PC-3 (cell line): ENCODE measurements around the gene OR8K3. TPM values are rescaled to one million over a fixed set of nuclear protein-coding genes. Genes with fewer than 3 reads are reported as not detected.

ENCODE experiments used
- ATAC-seq: fragments of 200-7000 bp; cut with Tn5 transposase; 2 replicates; pipeline ENCODE4 v1.9.1; 2020; ENCODE audit warnings: mild to moderate bottlenecking, moderate library complexity
- BruUV-seq: library from RNA; stranded (reverse); fragments of 400-500 nt; replicated peaks from 2 replicates; lab custom pipeline; 2021; lab: Mats Ljungman, UMichigan
- CTCF ChIA-PET: fragments of 300-600 bp; sonication (Branson Sonifier 250); formaldehyde crosslinking; loops from one replicate; lab custom pipeline; 2022; ENCODE audit warnings: antibody characterized with exemption; lab: Charles Lee
- POLR2A ChIA-PET: fragments of 300-600 bp; sonication (Branson Sonifier 250); formaldehyde crosslinking; loops from one replicate; lab custom pipeline; 2022; ENCODE audit warnings: antibody characterized with exemption; ENCODE audit not compliant: unreplicated experiment; lab: Charles Lee
- DNase-seq: peaks from one replicate; pipeline ENCODE4 v3.0.0-alpha.2; 2015
- H2AFZ ChIP-seq: fragments of 300-600 bp; sonication (generic); 2 replicates; pipeline ENCODE4 v1.6.0; 2016; ENCODE audit warnings: antibody characterized with exemption, low read length
- H3F3A ChIP-seq: fragments of 300-600 bp; sonication (generic); one replicate; pipeline ENCODE4 v1.6.0; 2017; ENCODE audit warnings: antibody characterized with exemption, low read length, control low read depth, mild to moderate bottlenecking; ENCODE audit not compliant: unreplicated experiment
- H3K27ac ChIP-seq: fragments of 300-600 bp; sonication (generic); 2 replicates; pipeline ENCODE4 v1.5.1; 2016; ENCODE audit warnings: mild to moderate bottlenecking, low read length
- H3K27me3 ChIP-seq: fragments of 300-600 bp; sonication (generic); 2 replicates; pipeline ENCODE4 v1.6.1; 2016; ENCODE audit warnings: low read length, mixed read lengths
- H3K36me3 ChIP-seq: fragments of 300-600 bp; sonication (generic); 2 replicates; pipeline ENCODE4 v1.6.1; 2016; ENCODE audit warnings: low read depth, mixed run types, low read length, mixed read lengths
- H3K4me1 ChIP-seq: fragments of 300-600 bp; sonication (generic); 2 replicates; pipeline ENCODE4 v1.5.1; 2016; ENCODE audit warnings: low read length; ENCODE audit not compliant: insufficient read depth
- H3K4me2 ChIP-seq: fragments of 300-600 bp; sonication (generic); 2 replicates; pipeline ENCODE4 v1.6.0; 2016; ENCODE audit warnings: low read length
- H3K4me3 ChIP-seq: fragments of 300-600 bp; sonication (generic); 2 replicates; pipeline ENCODE4 v1.5.1; 2016; ENCODE audit warnings: mild to moderate bottlenecking, low read length, mixed read lengths
- H3K79me2 ChIP-seq: fragments of 300-600 bp; sonication (generic); 2 replicates; pipeline ENCODE4 v1.6.1; 2017; ENCODE audit warnings: low read length, mixed read lengths
- H3K9ac ChIP-seq: fragments of 300-600 bp; sonication (generic); 2 replicates; pipeline ENCODE4 v1.6.0; 2016; ENCODE audit warnings: mild to moderate bottlenecking, low read length
- H3K9me2 ChIP-seq: fragments of 300-600 bp; sonication (generic); replicated peaks from 2 replicates; pipeline ENCODE4 v1.6.1; 2016; ENCODE audit warnings: mixed run types, low read length, mixed read lengths
- H3K9me3 ChIP-seq: fragments of 300-600 bp; sonication (generic); 2 replicates; pipeline ENCODE4 v1.6.1; 2016; ENCODE audit warnings: low read length, mixed read lengths
- H4K20me1 ChIP-seq: fragments of 300-600 bp; sonication (generic); 2 replicates; pipeline ENCODE4 v1.6.1; 2016; ENCODE audit warnings: low read length, mixed read lengths
- EZH2 ChIP-seq: fragments of 300-600 bp; sonication (generic); IDR thresholded peaks from one replicate; pipeline ENCODE4 v1.6.1; 2017; ENCODE audit warnings: antibody characterized with exemption, mild to moderate bottlenecking, low read length; ENCODE audit not compliant: unreplicated experiment
- EZH2phosphoT487 ChIP-seq: fragments of 300-600 bp; sonication (generic); IDR thresholded peaks from 2 replicates; pipeline ENCODE4 v1.6.1; 2018; ENCODE audit warnings: mild to moderate bottlenecking, antibody characterized with exemption, low read length, borderline replicate concordance
- intact Hi-C: fragments of 100-400 bp; cut with micrococcal nuclease; formaldehyde crosslinking; loops from 2 replicates; pipeline ENCODE4 v1.9.0; 2023
- total RNA-seq: library from RNA; depleted of rRNA; stranded (reverse); fragments of >200 nt; gene quantifications from 2 replicates; pipeline ENCODE4 v1.2.3, GENCODE V29; 2014
- TF ChIP-seq, protein P1 (sequence below): fragments of 300-600 bp; sonication (generic); conservative IDR thresholded peaks from 2 replicates; pipeline ENCODE4 v1.5.1; 2017; ENCODE audit warnings: antibody characterized with exemption, low read depth, mild to moderate bottlenecking, low read length

The OR8K3 gene
- total RNA-seq, 1 experiment from 2014 or later: not detected

DNA sequence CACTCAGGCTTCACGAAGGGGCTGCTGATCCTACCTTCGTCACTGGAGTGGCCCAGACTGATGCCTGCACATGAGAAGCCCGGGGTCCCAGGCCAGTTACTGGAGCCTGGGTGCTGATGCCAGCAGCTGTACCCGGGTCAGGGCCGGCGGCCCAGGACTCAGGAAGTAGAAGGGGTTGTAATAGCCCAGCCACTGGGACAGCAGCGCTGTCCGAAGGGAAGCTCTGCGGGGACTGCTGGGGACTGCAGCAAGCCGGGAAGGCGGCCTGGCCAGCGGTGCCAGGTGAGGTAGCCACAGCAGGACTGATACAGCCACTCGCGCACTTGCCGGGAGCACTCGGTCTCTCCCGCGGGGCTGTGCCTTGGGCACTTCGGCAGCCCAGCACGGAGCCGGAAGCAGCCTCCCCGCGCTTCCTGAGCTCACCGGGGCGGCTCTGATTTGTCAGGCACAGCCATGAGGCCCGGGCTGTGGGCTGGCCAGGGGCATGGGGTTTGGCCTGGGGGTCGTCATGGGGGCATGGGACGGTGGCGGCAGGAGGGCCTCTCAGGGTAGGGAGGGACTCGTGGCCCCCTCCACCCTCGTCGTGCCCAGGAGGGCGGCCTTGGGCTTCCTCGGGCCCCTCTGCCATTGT is 17.0 kb downstream of the OR8K3 start:
- ChIA-PET POLR2A (no interaction called here), CTCF (no interaction called here)
- Histone ChIP-seq H3F3A (no peaks in the 10 kb centered on the region), H3K27me3 (no peaks in the 10 kb centered on the region), H3K36me3 (no peaks in the 10 kb centered on the region), H3K9me3 (peaks cover 13% of the 10 kb centered on the region), H2AFZ (no peak overlapping the region), H3K79me2 (no peaks in the 10 kb centered on the region), H3K27ac (no peak overlapping the region), H4K20me1 (no peaks in the 10 kb centered on the region), H3K9ac (no peak overlapping the region), H3K4me1 (no peaks in the 10 kb centered on the region), H3K4me2 (no peak overlapping the region; the same call in 1 of the 2 replicates), H3K9me2 (no peaks in the 10 kb centered on the region), H3K4me3 (no peak overlapping the region)
- intact Hi-C loops: no loop called here
- no peak for DNase-seq
- TF ChIP-seq EZH2 (no peak), EZH2phosphoT487 (no peak)
- TF ChIP-seq, protein P1, sequence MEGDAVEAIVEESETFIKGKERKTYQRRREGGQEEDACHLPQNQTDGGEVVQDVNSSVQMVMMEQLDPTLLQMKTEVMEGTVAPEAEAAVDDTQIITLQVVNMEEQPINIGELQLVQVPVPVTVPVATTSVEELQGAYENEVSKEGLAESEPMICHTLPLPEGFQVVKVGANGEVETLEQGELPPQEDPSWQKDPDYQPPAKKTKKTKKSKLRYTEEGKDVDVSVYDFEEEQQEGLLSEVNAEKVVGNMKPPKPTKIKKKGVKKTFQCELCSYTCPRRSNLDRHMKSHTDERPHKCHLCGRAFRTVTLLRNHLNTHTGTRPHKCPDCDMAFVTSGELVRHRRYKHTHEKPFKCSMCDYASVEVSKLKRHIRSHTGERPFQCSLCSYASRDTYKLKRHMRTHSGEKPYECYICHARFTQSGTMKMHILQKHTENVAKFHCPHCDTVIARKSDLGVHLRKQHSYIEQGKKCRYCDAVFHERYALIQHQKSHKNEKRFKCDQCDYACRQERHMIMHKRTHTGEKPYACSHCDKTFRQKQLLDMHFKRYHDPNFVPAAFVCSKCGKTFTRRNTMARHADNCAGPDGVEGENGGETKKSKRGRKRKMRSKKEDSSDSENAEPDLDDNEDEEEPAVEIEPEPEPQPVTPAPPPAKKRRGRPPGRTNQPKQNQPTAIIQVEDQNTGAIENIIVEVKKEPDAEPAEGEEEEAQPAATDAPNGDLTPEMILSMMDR: no peak
- no peak for ATAC-seq
- no TSS peak for BruUV-seq

DNA sequence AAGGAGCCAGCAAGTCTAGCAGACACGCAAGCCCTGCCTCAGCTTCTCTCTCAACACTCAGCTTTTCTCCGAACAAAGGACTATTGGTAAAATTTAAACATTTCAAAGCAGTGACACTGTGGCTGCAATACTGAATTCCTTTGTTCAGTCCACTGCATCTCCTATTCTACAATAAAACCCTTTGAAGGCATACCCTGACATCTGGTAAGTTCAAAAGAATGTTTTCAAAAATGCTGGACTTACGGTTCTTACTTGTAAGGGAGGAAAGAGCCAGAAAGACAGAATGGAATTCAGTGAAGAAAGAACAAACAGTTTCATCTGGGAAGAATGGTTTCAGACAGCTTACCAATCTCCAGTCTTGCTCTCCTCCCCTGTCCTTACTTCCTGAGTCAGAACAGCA is 18.2 kb downstream of the OR8K3 start:
- Histone ChIP-seq H3K9me2 (no peaks in the 10 kb centered on the region), H3K4me2 (no peak overlapping the region), H4K20me1 (no peaks in the 10 kb centered on the region), H3K4me3 (no peak overlapping the region), H3K9me3 (peaks cover 16% of the 10 kb centered on the region), H3K9ac (no peak overlapping the region), H3K27ac (no peak overlapping the region), H3K79me2 (no peaks in the 10 kb centered on the region), H3K36me3 (no peaks in the 10 kb centered on the region), H3F3A (no peaks in the 10 kb centered on the region), H3K4me1 (no peaks in the 10 kb centered on the region), H3K27me3 (no peaks in the 10 kb centered on the region), H2AFZ (no peak overlapping the region)
- no TSS peak for BruUV-seq
- TF ChIP-seq, protein P1: no peak
- no peak for TF ChIP-seq EZH2
- TF ChIP-seq EZH2phosphoT487: no peak
- ATAC-seq (no peak), DNase-seq (no peak)
- ChIA-PET CTCF (no interaction called here), POLR2A (no interaction called here)
- intact Hi-C loops: no loop called here

DNA sequence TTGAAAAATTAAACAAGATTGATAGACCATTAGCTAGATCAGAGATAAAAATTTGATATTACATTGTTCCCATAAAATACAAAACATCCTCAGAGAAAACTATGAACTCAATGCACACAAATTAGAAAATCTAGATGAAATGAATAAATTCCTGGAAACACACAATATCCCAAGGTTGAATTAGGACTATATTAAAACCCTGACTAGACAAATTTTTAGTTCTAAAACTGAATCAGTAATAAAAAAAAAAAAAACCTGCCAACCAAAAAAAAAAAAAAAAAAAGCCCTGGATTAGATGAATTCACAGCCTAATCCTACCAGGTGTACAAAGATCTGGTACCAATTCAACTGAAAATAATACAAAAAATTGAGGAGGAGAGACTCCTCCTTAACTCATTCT is 25.3 kb downstream of the OR8K3 start:
- H3K36me3 ChIP-seq: no peaks in the 10 kb centered on the region
- ATAC-seq: no peak
- peaks cover 29% of the 10 kb centered on the region; the same call in 1 of the 2 replicates for H3K9me3 ChIP-seq
- TF ChIP-seq EZH2phosphoT487: no peak
- TF ChIP-seq, protein P1: no peak
- no peak for TF ChIP-seq EZH2
- no peaks in the 10 kb centered on the region for H3F3A ChIP-seq
- intact Hi-C loops: no loop called here
- no peaks in the 10 kb centered on the region for H3K4me1 ChIP-seq
- H3K79me2 ChIP-seq: no peaks in the 10 kb centered on the region
- H3K27ac ChIP-seq: no peak overlapping the region
- no peak overlapping the region for H3K4me2 ChIP-seq
- H3K9me2 ChIP-seq: no peaks in the 10 kb centered on the region
- no TSS peak for BruUV-seq
- H3K27me3 ChIP-seq: no peaks in the 10 kb centered on the region
- no peak overlapping the region for H2AFZ ChIP-seq
- POLR2A ChIA-PET: no interaction called here
- DNase-seq: no peak
- no peak overlapping the region for H3K4me3 ChIP-seq
- no peaks in the 10 kb centered on the region for H4K20me1 ChIP-seq
- no peak overlapping the region for H3K9ac ChIP-seq
- CTCF ChIA-PET: no interaction called here
